ENCODE results near the gene TMEM156.

- no peak for TF ChIP-seq CTCF (IDR thresholded peaks at IDR 0.05)
- TF ChIP-seq POLR2A (IDR thresholded peaks at IDR 0.05), result no peak
These were observed 7.8 kb downstream of the TMEM156 start for GRCh38 chr4:39024311-39024865.

Data from esophagus squamous epithelium (tissue), 4 donors.